ENCODE data around the gene ZNF423. TPM values are rescaled to one million over a fixed set of nuclear protein-coding genes. Genes with fewer than 3 reads are reported as not detected.

ZNF423 gene
- total and polyA plus RNA-seq, 9 of the 15 experiments (the other 6 are each of a cell fraction or from before 2014, with no cell fraction given), result not detected

GRCh38 chr16:49590166-49590871, 265.6 kb downstream of the ZNF423 start:
- FAIRE-seq, result no peak
- no peaks in the 10 kb centered on the region for H3K9me1 ChIP-seq (ENCODE audit: control insufficient read depth, insufficient read depth, low read length)
- WGBS (ENCODE audit: insufficient coverage, low coverage, missing lambda C conversion rate), result 1% methylated on average over 20 of the region's 21 CpGs
- H3K4me3 ChIP-seq, result no peak overlapping the region
- no peak overlapping the region for H3K9ac ChIP-seq (ENCODE audit: insufficient read depth in 1 of 2, low read depth in 2 of 2, low read length in 2 of 2)
- H3K4me1 ChIP-seq (replicated peaks in 1 of 2; ENCODE audit: control insufficient read depth in 2 of 2, insufficient read depth in 2 of 2, low read length in 2 of 2), result no peaks in the 10 kb centered on the region
- no peaks in the 10 kb centered on the region for H3K79me2 ChIP-seq (ENCODE audit: control insufficient read depth, insufficient read depth, low read length)
- peaks cover 20 to 51% of the 10 kb centered on the region in 2 experiments for H3K27me3 ChIP-seq (ENCODE audit: control insufficient read depth in 2 of 2, insufficient read depth in 2 of 2, low read length in 2 of 2)
- in situ Hi-C loops (cut with MboI) (no loop called here), intact Hi-C loops (cut with micrococcal nuclease) (no loop called here)
- BruUV-seq (replicated peaks), result no TSS peak
- H3K4me2 ChIP-seq (ENCODE audit: insufficient read depth, low read length), result no peak overlapping the region
- 0 out of 2 replicates have a peak, but pooled peaks cover 4% of the 10 kb centered on the region for H4K20me1 ChIP-seq (replicated peaks; ENCODE audit: control insufficient read depth, insufficient read depth, low read length)
- no peak overlapping the region for H2AFZ ChIP-seq (ENCODE audit: low read depth, low read length)
- CTCF ChIA-PET (ENCODE audit: low intra/inter-chr PET ratio), result no interaction called here
- no peaks in the 10 kb centered on the region for H3K9me3 ChIP-seq (replicated peaks; ENCODE audit: control insufficient read depth, insufficient read depth, low read depth, low read length)
- POLR2A ChIA-PET, result interaction anchor here (0.5 to 0.7 kb wide), 2 partner anchors 41 to 84 kb away, joined by 3 read pairs; no protein-coding TSS in a partner anchor
- TF ChIP-seq THAP12 (CRISPR knock-in tag; IDR thresholded peaks at IDR 0.05), result no peak
- TF ChIP-seq RBM39 (optimal IDR thresholded peaks at IDR 0.05; ENCODE audit: low read depth, low read length), result no peak
- ATAC-seq, result no peak
- H3K36me3 ChIP-seq (ENCODE audit: control insufficient read depth, insufficient read depth, low read length), result no peaks in the 10 kb centered on the region
- no peak for DNase-seq (ENCODE audit: extremely low read depth in 1 of 4, low spot score in 3 of 4)
- no peak overlapping the region for H3K27ac ChIP-seq (ENCODE audit: extremely low read depth, low read depth, low read length)
